ENCODE data around the gene ABCB11.

GRCh38 chr2:168941297-168941696, 89.8 kb downstream of the ABCB11 start:
- TF ChIP-seq, protein P1, sequence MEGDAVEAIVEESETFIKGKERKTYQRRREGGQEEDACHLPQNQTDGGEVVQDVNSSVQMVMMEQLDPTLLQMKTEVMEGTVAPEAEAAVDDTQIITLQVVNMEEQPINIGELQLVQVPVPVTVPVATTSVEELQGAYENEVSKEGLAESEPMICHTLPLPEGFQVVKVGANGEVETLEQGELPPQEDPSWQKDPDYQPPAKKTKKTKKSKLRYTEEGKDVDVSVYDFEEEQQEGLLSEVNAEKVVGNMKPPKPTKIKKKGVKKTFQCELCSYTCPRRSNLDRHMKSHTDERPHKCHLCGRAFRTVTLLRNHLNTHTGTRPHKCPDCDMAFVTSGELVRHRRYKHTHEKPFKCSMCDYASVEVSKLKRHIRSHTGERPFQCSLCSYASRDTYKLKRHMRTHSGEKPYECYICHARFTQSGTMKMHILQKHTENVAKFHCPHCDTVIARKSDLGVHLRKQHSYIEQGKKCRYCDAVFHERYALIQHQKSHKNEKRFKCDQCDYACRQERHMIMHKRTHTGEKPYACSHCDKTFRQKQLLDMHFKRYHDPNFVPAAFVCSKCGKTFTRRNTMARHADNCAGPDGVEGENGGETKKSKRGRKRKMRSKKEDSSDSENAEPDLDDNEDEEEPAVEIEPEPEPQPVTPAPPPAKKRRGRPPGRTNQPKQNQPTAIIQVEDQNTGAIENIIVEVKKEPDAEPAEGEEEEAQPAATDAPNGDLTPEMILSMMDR (IDR thresholded peaks at IDR 0.05): no peak
- TF ChIP-seq POLR2A (IDR thresholded peaks at IDR 0.05): no peak
